ENCODE results near the gene CHMP6. TPM values are rescaled to one million over a fixed set of nuclear protein-coding genes. Genes with fewer than 3 reads are reported as not detected.

Gene CHMP6
- total RNA-seq, 1 donor from 2014 or later, result 15.9 TPM

DNA sequence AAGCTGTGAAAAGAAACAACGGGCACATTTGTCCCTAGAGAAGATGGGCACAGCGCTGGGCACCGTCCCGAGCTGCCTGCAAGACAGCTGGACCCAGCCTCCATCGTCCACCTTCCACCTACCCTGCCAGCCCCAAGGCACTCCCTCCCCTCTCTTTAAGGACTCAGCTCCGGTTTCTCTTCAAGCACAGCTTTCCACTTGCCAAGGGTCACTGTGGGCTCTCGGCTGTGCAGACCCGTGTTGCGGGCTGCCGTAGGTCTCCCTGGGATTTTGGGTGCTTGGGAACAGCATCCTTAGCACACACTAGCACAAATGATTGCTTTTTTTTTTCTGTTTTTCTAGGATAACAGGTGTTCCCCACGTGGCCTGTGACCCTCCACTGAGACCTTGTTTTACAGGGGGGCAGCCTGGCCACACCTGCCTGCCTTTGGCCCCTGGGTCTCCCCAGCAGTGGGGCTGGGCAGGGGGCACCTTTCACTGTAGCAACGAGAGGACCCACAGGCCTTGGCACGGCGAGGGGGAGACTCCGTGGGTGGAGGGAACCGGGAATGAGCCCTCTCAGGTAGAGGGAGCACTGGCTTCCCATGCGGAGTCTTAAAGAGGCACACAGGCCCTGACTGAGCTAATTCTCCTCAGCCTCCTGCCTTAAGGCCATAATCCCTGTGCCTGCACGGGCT lies 1.4 kb downstream of the CHMP6 start:
- peaks cover 42% of the 10 kb centered on the region for H3K4me1 ChIP-seq
- intact Hi-C loops (cut with micrococcal nuclease), result no loop called here
- peak overlapping the region; percentile 85 for H3K4me3 ChIP-seq
- H3K36me3 ChIP-seq, result peaks cover 33% of the 10 kb centered on the region
- H3K27me3 ChIP-seq (ENCODE audit: low read depth), result peaks cover 1% of the 10 kb centered on the region
- H3K9me3 ChIP-seq (replicated peaks), result no peaks in the 10 kb centered on the region
- DNase-seq, result no peak
- H3K27ac ChIP-seq (replicated peaks), result no peak overlapping the region
- TF ChIP-seq CTCF (IDR thresholded peaks at IDR 0.05; ENCODE audit: borderline replicate concordance), result no peak

- peaks cover 53% of the 10 kb centered on the region for H3K36me3 ChIP-seq
- no peak for TF ChIP-seq CTCF (IDR thresholded peaks at IDR 0.05; ENCODE audit: borderline replicate concordance)
- H3K4me1 ChIP-seq, result peaks cover 36% of the 10 kb centered on the region
- intact Hi-C loops (cut with micrococcal nuclease), result no loop called here
- DNase-seq, result no peak
- H3K27ac ChIP-seq (replicated peaks), result no peak overlapping the region
- no peaks in the 10 kb centered on the region for H3K9me3 ChIP-seq (replicated peaks)
- no peak overlapping the region for H3K4me3 ChIP-seq
- H3K27me3 ChIP-seq (ENCODE audit: low read depth), result no peaks in the 10 kb centered on the region
Observed at GRCh38 chr17:80995131-80995530, 3.5 kb downstream of the CHMP6 start.

DNA sequence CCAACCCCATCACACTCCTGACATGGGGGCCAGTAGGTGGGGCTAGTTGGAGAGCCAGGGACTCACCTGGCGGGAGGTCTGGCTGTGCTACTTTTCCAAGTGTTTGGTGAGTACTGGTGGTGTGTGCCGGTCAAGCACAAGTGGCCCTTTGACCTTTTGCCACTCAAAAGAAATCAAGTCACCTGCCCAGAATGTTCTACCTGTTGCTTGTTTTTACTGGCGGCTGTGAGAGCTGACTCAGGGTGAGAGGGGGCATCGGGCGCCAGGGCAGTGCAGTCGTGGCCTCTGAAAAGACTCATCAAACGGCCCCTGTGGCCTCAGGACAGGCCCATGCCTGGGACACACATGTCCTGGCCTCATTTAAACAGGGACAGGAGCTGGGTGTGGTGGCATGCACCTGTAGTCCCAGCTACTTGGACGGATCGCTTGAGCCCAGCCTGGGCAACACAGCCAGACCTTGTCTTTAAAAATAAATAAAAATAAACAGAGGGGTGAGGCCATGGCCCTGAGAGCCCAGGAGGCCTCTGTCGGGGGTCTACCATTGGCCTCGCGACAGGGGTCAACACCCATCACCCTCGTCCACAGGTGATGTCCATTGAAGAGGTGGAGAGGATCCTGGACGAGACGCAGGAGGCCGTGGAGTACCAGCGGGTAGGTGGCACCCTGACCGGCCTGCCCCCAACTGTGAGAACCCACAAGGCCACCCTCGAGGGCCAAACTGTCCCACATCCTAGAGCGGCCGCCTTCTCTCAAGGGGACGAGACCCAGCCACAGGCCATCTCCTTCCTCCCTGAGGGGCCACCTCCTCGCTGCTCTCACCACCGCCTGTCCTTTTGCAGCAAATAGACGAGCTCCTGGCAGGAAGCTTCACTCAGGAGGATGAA lies 5.0 kb downstream of the CHMP6 start:
- intact Hi-C loops (cut with micrococcal nuclease), result no loop called here
- no peaks in the 10 kb centered on the region for H3K27me3 ChIP-seq (ENCODE audit: low read depth)
- TF ChIP-seq CTCF (IDR thresholded peaks at IDR 0.05; ENCODE audit: borderline replicate concordance), result no peak
- peaks cover 54% of the 10 kb centered on the region for H3K36me3 ChIP-seq
- peaks cover 44% of the 10 kb centered on the region for H3K4me1 ChIP-seq
- no peak overlapping the region for H3K4me3 ChIP-seq
- no peaks in the 10 kb centered on the region for H3K9me3 ChIP-seq (replicated peaks)
- H3K27ac ChIP-seq (replicated peaks), result no peak overlapping the region
- no peak for DNase-seq

- Histone ChIP-seq H3K27me3 (ENCODE audit: low read depth) (no peaks in the 10 kb centered on the region), H3K27ac (replicated peaks) (no peak overlapping the region), H3K4me3 (no peak overlapping the region), H3K9me3 (replicated peaks) (no peaks in the 10 kb centered on the region), H3K4me1 (peaks cover 44% of the 10 kb centered on the region), H3K36me3 (peaks cover 54% of the 10 kb centered on the region)
- intact Hi-C loops (cut with micrococcal nuclease), result no loop called here
- TF ChIP-seq CTCF (IDR thresholded peaks at IDR 0.05; ENCODE audit: borderline replicate concordance), result no peak
- no peak for DNase-seq
Observed at GRCh38 chr17:80997424-80998117, 5.9 kb downstream of the CHMP6 start.

GRCh38 chr17:80998118-80998747 lies 6.6 kb downstream of the CHMP6 start:
- Histone ChIP-seq H3K9me3 (replicated peaks) (no peaks in the 10 kb centered on the region), H3K4me3 (no peak overlapping the region), H3K36me3 (peaks cover 54% of the 10 kb centered on the region), H3K27ac (replicated peaks) (no peak overlapping the region), H3K4me1 (peaks cover 41% of the 10 kb centered on the region), H3K27me3 (ENCODE audit: low read depth) (peaks cover 5% of the 10 kb centered on the region)
- intact Hi-C loops (cut with micrococcal nuclease), result no loop called here
- DNase-seq, result no peak
- TF ChIP-seq CTCF (IDR thresholded peaks at IDR 0.05; ENCODE audit: borderline replicate concordance), result no peak
